Measurements from ENCODE around the gene SLC19A1. TPM values are rescaled to one million over a fixed set of nuclear protein-coding genes. Genes with fewer than 3 reads are reported as not detected.

Gene SLC19A1
- total and polyA plus RNA-seq, 4 donors, result 8.4 to 28.0 (median 13.0) TPM

DNA sequence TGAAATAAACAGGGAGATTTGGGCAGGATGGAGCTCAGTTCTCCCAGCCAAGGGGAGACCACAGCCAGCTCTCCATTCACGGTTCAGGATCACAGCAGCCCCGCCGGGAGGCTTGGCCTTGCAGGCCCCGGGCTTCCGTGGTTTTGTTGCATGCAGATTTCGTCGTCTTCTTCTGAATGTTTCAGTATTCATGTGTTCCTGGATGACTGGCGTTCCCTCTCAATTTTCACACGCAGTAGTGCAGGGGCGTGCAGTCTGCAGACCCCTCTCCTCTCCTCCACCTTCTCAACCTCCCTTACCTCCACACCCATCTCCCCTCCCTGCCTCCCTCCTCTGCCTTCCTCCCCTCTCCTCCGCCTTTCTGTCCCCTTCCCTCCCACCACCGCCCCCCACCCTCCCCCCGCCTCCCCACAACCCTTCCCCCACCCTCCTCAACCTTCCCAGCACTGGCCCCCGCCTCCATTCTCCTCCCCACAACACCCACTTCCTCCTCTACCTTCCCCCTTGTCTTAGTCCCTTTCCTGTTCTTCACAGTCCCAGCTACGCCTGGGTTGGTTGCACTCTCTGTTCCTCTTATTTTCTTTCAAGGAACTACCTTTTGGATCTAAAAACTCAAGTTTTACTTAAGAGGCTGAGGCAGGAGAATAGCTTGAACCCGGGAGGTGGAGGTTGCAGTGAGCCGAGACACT is 8.4 kb upstream of the SLC19A1 start:
- DNase-seq (ENCODE audit: low spot score), result no peak
- WGBS, result 67% methylated on average over 17 of the region's 17 CpGs

DNA sequence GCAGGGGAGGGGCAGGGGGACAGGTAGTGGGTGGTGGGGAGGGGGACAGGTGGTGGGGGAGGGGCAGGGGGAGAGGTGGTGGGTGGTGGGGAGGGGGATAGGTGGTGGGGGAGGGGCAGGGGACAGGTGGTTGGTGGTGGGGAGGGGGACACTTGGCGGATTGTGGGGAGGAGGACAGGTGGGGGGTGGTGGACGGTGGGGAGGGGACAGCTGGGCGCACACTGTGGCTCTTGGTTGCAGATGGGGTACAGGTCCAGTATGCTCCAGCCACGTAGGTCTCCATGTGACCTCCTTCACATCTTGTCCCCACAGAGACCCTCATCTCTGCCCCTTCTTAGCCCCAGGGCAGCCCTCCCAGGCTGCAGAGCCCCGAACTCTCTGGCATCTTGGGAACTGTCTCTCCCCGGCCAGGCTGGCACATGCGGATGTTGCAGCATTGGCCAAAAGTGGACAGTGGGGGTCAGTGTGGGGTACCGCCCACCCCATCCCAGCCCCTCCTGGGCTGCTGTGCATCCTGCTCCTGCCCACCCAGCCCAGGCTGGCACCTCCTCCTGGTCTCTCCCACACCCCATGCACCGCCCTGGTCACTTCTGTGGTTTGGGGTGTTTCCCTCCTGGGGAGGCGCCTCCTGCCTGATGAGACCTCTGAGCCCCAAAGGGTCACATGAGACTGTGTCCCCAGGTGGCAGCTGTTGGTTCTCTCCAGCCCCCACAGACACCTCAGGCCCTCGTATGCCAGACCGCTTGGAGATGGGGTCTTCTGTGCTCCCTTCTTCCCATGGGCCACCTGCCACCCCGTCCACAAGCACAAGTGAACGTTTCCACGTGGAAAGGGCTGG is 7.6 kb upstream of the SLC19A1 start:
- no peak for DNase-seq (ENCODE audit: low spot score)
- TF ChIP-seq, protein P1, sequence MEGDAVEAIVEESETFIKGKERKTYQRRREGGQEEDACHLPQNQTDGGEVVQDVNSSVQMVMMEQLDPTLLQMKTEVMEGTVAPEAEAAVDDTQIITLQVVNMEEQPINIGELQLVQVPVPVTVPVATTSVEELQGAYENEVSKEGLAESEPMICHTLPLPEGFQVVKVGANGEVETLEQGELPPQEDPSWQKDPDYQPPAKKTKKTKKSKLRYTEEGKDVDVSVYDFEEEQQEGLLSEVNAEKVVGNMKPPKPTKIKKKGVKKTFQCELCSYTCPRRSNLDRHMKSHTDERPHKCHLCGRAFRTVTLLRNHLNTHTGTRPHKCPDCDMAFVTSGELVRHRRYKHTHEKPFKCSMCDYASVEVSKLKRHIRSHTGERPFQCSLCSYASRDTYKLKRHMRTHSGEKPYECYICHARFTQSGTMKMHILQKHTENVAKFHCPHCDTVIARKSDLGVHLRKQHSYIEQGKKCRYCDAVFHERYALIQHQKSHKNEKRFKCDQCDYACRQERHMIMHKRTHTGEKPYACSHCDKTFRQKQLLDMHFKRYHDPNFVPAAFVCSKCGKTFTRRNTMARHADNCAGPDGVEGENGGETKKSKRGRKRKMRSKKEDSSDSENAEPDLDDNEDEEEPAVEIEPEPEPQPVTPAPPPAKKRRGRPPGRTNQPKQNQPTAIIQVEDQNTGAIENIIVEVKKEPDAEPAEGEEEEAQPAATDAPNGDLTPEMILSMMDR (IDR thresholded peaks at IDR 0.05; ENCODE audit: low read depth, low read length, missing input control), result no peak
- TF ChIP-seq FOXA1 (IDR thresholded peaks at IDR 0.05), result no peak
- TF ChIP-seq TAF1 (conservative IDR thresholded peaks at IDR 0.05), result no peak
- no peak for TF ChIP-seq RXRA (IDR thresholded peaks at IDR 0.05)
- TF ChIP-seq JUND (IDR thresholded peaks at IDR 0.05), result no peak
- no peak for TF ChIP-seq YY1 (IDR thresholded peaks at IDR 0.05)
- TF ChIP-seq, protein P2, sequence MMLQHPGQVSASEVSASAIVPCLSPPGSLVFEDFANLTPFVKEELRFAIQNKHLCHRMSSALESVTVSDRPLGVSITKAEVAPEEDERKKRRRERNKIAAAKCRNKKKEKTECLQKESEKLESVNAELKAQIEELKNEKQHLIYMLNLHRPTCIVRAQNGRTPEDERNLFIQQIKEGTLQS (IDR thresholded peaks at IDR 0.05), result no peak
- no peak for TF ChIP-seq RAD21 (IDR thresholded peaks at IDR 0.05)
- no peak for TF ChIP-seq GABPA (IDR thresholded peaks at IDR 0.05 in 1 of 2, conservative IDR thresholded peaks at IDR 0.05 in 1 of 2)
- TF ChIP-seq, protein P3, sequence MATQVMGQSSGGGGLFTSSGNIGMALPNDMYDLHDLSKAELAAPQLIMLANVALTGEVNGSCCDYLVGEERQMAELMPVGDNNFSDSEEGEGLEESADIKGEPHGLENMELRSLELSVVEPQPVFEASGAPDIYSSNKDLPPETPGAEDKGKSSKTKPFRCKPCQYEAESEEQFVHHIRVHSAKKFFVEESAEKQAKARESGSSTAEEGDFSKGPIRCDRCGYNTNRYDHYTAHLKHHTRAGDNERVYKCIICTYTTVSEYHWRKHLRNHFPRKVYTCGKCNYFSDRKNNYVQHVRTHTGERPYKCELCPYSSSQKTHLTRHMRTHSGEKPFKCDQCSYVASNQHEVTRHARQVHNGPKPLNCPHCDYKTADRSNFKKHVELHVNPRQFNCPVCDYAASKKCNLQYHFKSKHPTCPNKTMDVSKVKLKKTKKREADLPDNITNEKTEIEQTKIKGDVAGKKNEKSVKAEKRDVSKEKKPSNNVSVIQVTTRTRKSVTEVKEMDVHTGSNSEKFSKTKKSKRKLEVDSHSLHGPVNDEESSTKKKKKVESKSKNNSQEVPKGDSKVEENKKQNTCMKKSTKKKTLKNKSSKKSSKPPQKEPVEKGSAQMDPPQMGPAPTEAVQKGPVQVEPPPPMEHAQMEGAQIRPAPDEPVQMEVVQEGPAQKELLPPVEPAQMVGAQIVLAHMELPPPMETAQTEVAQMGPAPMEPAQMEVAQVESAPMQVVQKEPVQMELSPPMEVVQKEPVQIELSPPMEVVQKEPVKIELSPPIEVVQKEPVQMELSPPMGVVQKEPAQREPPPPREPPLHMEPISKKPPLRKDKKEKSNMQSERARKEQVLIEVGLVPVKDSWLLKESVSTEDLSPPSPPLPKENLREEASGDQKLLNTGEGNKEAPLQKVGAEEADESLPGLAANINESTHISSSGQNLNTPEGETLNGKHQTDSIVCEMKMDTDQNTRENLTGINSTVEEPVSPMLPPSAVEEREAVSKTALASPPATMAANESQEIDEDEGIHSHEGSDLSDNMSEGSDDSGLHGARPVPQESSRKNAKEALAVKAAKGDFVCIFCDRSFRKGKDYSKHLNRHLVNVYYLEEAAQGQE (IDR thresholded peaks at IDR 0.05), result no peak
- TF ChIP-seq, protein P4, sequence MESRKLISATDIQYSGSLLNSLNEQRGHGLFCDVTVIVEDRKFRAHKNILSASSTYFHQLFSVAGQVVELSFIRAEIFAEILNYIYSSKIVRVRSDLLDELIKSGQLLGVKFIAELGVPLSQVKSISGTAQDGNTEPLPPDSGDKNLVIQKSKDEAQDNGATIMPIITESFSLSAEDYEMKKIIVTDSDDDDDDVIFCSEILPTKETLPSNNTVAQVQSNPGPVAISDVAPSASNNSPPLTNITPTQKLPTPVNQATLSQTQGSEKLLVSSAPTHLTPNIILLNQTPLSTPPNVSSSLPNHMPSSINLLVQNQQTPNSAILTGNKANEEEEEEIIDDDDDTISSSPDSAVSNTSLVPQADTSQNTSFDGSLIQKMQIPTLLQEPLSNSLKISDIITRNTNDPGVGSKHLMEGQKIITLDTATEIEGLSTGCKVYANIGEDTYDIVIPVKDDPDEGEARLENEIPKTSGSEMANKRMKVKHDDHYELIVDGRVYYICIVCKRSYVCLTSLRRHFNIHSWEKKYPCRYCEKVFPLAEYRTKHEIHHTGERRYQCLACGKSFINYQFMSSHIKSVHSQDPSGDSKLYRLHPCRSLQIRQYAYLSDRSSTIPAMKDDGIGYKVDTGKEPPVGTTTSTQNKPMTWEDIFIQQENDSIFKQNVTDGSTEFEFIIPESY (IDR thresholded peaks at IDR 0.05), result no peak
- TF ChIP-seq EGR1 (IDR thresholded peaks at IDR 0.05; ENCODE audit: low read depth in 2 of 2), result no peak
- TF ChIP-seq SP1 (IDR thresholded peaks at IDR 0.05), result no peak
- no peak for TF ChIP-seq FOXA2 (IDR thresholded peaks at IDR 0.05)
- no peak for TF ChIP-seq HNF4A (conservative IDR thresholded peaks at IDR 0.05)
- no peak for TF ChIP-seq HNF4G (IDR thresholded peaks at IDR 0.05)
- TF ChIP-seq, protein P5, sequence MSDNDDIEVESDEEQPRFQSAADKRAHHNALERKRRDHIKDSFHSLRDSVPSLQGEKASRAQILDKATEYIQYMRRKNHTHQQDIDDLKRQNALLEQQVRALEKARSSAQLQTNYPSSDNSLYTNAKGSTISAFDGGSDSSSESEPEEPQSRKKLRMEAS (IDR thresholded peaks at IDR 0.05), result no peak
- no peak for TF ChIP-seq NR2F2 (IDR thresholded peaks at IDR 0.05)
- no peak overlapping the region for H3K27ac ChIP-seq (ENCODE audit: low read depth in 1 of 2, low read length in 2 of 2)
- no peaks in the 10 kb centered on the region for H3K36me3 ChIP-seq (ENCODE audit: control insufficient read depth in 4 of 4, insufficient read depth in 3 of 4, low read depth in 1 of 4, low read length in 3 of 4)
- 84% methylated on average over 15 of the region's 15 CpGs for WGBS
- no peak overlapping the region for H3K4me3 ChIP-seq (ENCODE audit: low read depth in 1 of 3, low read length in 3 of 3)
- no peak overlapping the region for H3K9ac ChIP-seq (ENCODE audit: low read depth in 1 of 2, low read length in 2 of 2)
- peaks cover 0 to 10% (median 0%) of the 10 kb centered on the region in 4 donors for H3K4me1 ChIP-seq (ENCODE audit: control insufficient read depth in 4 of 4, insufficient read depth in 4 of 4, low read length in 3 of 4)
- H3K27me3 ChIP-seq (ENCODE audit: control insufficient read depth in 4 of 4, insufficient read depth in 4 of 4, low read length in 3 of 4), result no peaks in the 10 kb centered on the region
- H3K9me3 ChIP-seq (ENCODE audit: control insufficient read depth in 4 of 4, low read length in 3 of 4), result no peaks in the 10 kb centered on the region

More for the DNA sequence above, 8.4 kb upstream of the SLC19A1 start:
- no peaks in the 10 kb centered on the region for H3K9me3 ChIP-seq (ENCODE audit: control insufficient read depth in 4 of 4, low read length in 3 of 4)
- H3K4me1 ChIP-seq (ENCODE audit: control insufficient read depth in 4 of 4, insufficient read depth in 4 of 4, low read length in 3 of 4), result peaks cover 0 to 10% (median 2%) of the 10 kb centered on the region in 4 donors
- TF ChIP-seq, protein P4 (IDR thresholded peaks at IDR 0.05), result no peak
- no peak for TF ChIP-seq NR2F2 (IDR thresholded peaks at IDR 0.05)
- TF ChIP-seq, protein P5 (IDR thresholded peaks at IDR 0.05), result no peak
- no peak for TF ChIP-seq SP1 (IDR thresholded peaks at IDR 0.05)
- TF ChIP-seq FOXA1 (IDR thresholded peaks at IDR 0.05), result no peak
- TF ChIP-seq FOXA2 (IDR thresholded peaks at IDR 0.05), result no peak
- no peak for TF ChIP-seq HNF4A (conservative IDR thresholded peaks at IDR 0.05)
- H3K4me3 ChIP-seq (ENCODE audit: low read depth in 1 of 3, low read length in 3 of 3), result no peak overlapping the region
- no peak overlapping the region for H3K9ac ChIP-seq (ENCODE audit: low read depth in 1 of 2, low read length in 2 of 2)
- H3K27ac ChIP-seq (ENCODE audit: low read depth in 1 of 2, low read length in 2 of 2), result peak overlapping the region in 1 of 2 donors; percentile 54
- no peaks in the 10 kb centered on the region for H3K36me3 ChIP-seq (ENCODE audit: control insufficient read depth in 4 of 4, insufficient read depth in 3 of 4, low read depth in 1 of 4, low read length in 3 of 4)
- H3K27me3 ChIP-seq (ENCODE audit: control insufficient read depth in 4 of 4, insufficient read depth in 4 of 4, low read length in 3 of 4), result no peaks in the 10 kb centered on the region
